Heart left ventricle (tissue), 16 donors: ENCODE results near the gene HUS1B. TPM values are rescaled to one million over a fixed set of nuclear protein-coding genes. Genes with fewer than 3 reads are reported as not detected.
A peak's percentile ranks its signal among the peaks of the same experiment; 100 is the strongest.

Experiments used
- ATAC-seq, 4 donors: fragments of 200-7000 bp; cut with Tn5 transposase; one replicate each; pipeline ENCODE4 v1.9.1; 2020 to 2022; ENCODE audit warnings: moderate library complexity in 4 of 4, mild to moderate bottlenecking in 3 of 4, moderate number of reproducible peaks in 1 of 4
- DNase-seq, 5 donors: peaks; one replicate each; pipeline ENCODE4 v3.0.0-alpha.2; 2020
- H3K27ac ChIP-seq, 12 donors: fragments of 200-600 bp; sonication (generic) in 4 of 12; one replicate each; pipeline versions ENCODE4 v1.5.0 to v1.8.0; 2016 to 2022; ENCODE audit warnings: mild to moderate bottlenecking in 2 of 12
- H3K27me3 ChIP-seq, 9 donors: fragments of 200-600 bp; sonication (generic) in 2 of 9; one replicate each; pipeline versions ENCODE4 v1.5.1 to v1.8.0; 2016 to 2022; ENCODE audit warnings: mild to moderate bottlenecking in 3 of 9
- H3K36me3 ChIP-seq, 9 donors: fragments of 200-600 bp; sonication (generic) in 2 of 9; one replicate each; pipeline versions ENCODE4 v1.5.0 to v1.8.0; 2018 to 2022; ENCODE audit warnings: mild to moderate bottlenecking in 2 of 9
- H3K4me1 ChIP-seq, 12 donors: fragments of 200-600 bp; sonication (generic) in 4 of 12; one replicate each; pipeline versions ENCODE4 v1.5.0 to v1.8.0; 2016 to 2022; ENCODE audit warnings: mild to moderate bottlenecking in 3 of 12
- H3K4me3 ChIP-seq, 12 donors: fragments of 200-600 bp; sonication (generic) in 4 of 12; one replicate each; pipeline versions ENCODE4 v1.5.0 to v1.8.0; 2017 to 2022; ENCODE audit warnings: mild to moderate bottlenecking in 9 of 12, moderate library complexity in 4 of 12
- H3K9me3 ChIP-seq, 12 donors: fragments of 200-600 bp; sonication (generic) in 4 of 12; one replicate each; pipeline versions ENCODE4 v1.5.0 to v1.8.0; 2016 to 2022; ENCODE audit warnings: mild to moderate bottlenecking in 1 of 12
- CTCF ChIP-seq, 12 donors: fragments of 200-600 bp; sonication (generic) in 4 of 12; IDR thresholded peaks; one replicate each; pipeline versions ENCODE4 v1.5.0 to v1.8.0; 2018 to 2022; ENCODE audit warnings: antibody characterized with exemption in 12 of 12, mild to moderate bottlenecking in 5 of 12
- POLR2A ChIP-seq, 2 donors: fragments of 450-650 bp; IDR thresholded peaks; one replicate each; pipeline ENCODE4 v1.6.1; 2017; ENCODE audit warnings: antibody characterized with exemption in 2 of 2, mild to moderate bottlenecking in 2 of 2, moderate library complexity in 2 of 2
- WGBS, 4 donors: extraction: QIAGEN DNeasy Blood & Tissue Kit in 2 of 4; methylation state at CpG; one replicate each; pipeline versions ENCODE4 v1.1.5 to v1.1.7; 2013 to 2018; 5-methylcytosine and 5-hydroxymethylcytosine counted together
- intact Hi-C, 10 donors: fragments of 100-400 bp; cut with DNase I; formaldehyde crosslinking; loops; one replicate each; pipeline versions ENCODE4 v1.11.1 to v1.14.2; 2022
- polyA plus RNA-seq, 2 donors: library from polyadenylated mRNA; stranded (reverse); fragments of 200-250 nt; gene quantifications; one replicate each; pipeline ENCODE4 v1.2.3, GENCODE V29; 2013
- total RNA-seq, 9 donors: library from RNA; depleted of rRNA in 2 of 9; stranded (reverse); fragments of >200 nt in 2 of 9; fragmentation: NEBNext Ultra II Directional in 3 of 9; extraction: Animal tissue kit (Norgen Biotek cat#: 25700) in 3 of 9; gene quantifications; one replicate each; pipeline versions ENCODE4 v1.1.0 to v1.2.4, GENCODE V29; 2016 to 2023
- donor health status: ischemic (EF 13 %, LVEDD 7.1; RV severe dilation, severe dysfunction).
- donor health status: healthy with polysubstance abuse.
- donor health status: DM: no; HTN: yes; CAD: no.
- donor health status: DM: no; HTN: no; CAD: no.
- donor health status: ischemic (EF 25% LVEDD 6.9; RV normal size, moderate dysfunction).
- donor health status: ischemic (EF 25% LVEDD 5.7; RV mildly dilated, moderate dysfunction).
- donor health status: healthy.
- donor health status: DM: yes; HTN: yes; CAD: no.
- donor health status: ischemic (EF 35%, LVEDD 5.7; RV mildly dilated, moderate dysfunction).
- donor health status: nonischemic (EF 11% LVEDD 7.7; RV severe dilation, severe dysfunction).
- donor health status: DM: yes; HTN: yes; CAD: no.
- donor health status: PGD.
- donor health status: ischemic (EF 29% LVEDD 5.4; RV normal size, mild dysfunction).
- donor health status: nonischemic (EF 23%, LVEDD 6.1; RV moderate dilation, normal function).

The HUS1B gene
- total and polyA plus RNA-seq, 11 donors, result 0.19 to 0.80 (median 0.39) TPM; not detected in 6

- no peaks in the 10 kb centered on the region for H3K27me3 ChIP-seq
- peak overlapping the region in 8 of 12 donors; percentile 1 to 38 (median 28) for H3K4me3 ChIP-seq
- peak overlapping the region in 3 of 12 donors; percentile 3 to 45 (median 15) for H3K27ac ChIP-seq
- DNase-seq (no peak), ATAC-seq (peak; percentile 51 to 69 (median 61))
- no peak for TF ChIP-seq CTCF (IDR thresholded peaks at IDR 0.05)
- no peak for TF ChIP-seq POLR2A (IDR thresholded peaks at IDR 0.05)
- 18 to 35% (median 26%) methylated on average over 15 of the region's 15 CpGs for WGBS, 4 donors
- peaks cover 0 to 31% (median 6%) of the 10 kb centered on the region in 12 donors for H3K4me1 ChIP-seq
- no peaks in the 10 kb centered on the region for H3K9me3 ChIP-seq
- intact Hi-C loops, result loop anchor here in 1 of 10 donors (10.0 kb wide), 1 partner anchor 89 kb away; no protein-coding TSS in a partner anchor
- H3K36me3 ChIP-seq, result peaks cover 0 to 11% (median 0%) of the 10 kb centered on the region in 9 donors
Observed at GRCh38 chr6:683742-684440, 27.0 kb upstream of the HUS1B start.

- no peak overlapping the region for H3K27ac ChIP-seq
- intact Hi-C loops, result loop anchor here in 1 of 10 donors (10.0 kb wide), 1 partner anchor 86 kb away; no protein-coding TSS in a partner anchor
- DNase-seq (no peak), ATAC-seq (no peak)
- no peak overlapping the region for H3K4me3 ChIP-seq
- no peak for TF ChIP-seq CTCF (IDR thresholded peaks at IDR 0.05)
- no peak for TF ChIP-seq POLR2A (IDR thresholded peaks at IDR 0.05)
- WGBS, 4 donors, result 87 to 91% (median 90%) methylated on average over 5 of the region's 5 CpGs
- no peaks in the 10 kb centered on the region for H3K9me3 ChIP-seq
- no peaks in the 10 kb centered on the region for H3K36me3 ChIP-seq
- no peaks in the 10 kb centered on the region for H3K27me3 ChIP-seq
- peaks cover 0 to 35% (median 8%) of the 10 kb centered on the region in 12 donors for H3K4me1 ChIP-seq
Observed at GRCh38 chr6:680666-681340, 23.9 kb upstream of the HUS1B start.

GRCh38 chr6:680251-680650, 23.4 kb upstream of the HUS1B start:
- H3K9me3 ChIP-seq, result no peaks in the 10 kb centered on the region
- no peaks in the 10 kb centered on the region for H3K36me3 ChIP-seq
- no peaks in the 10 kb centered on the region for H3K27me3 ChIP-seq
- H3K27ac ChIP-seq, result no peak overlapping the region
- intact Hi-C loops, result loop anchor here in 1 of 10 donors (10.0 kb wide), 1 partner anchor 85 kb away; no protein-coding TSS in a partner anchor
- H3K4me3 ChIP-seq, result no peak overlapping the region
- DNase-seq (no peak), ATAC-seq (no peak)
- TF ChIP-seq POLR2A (IDR thresholded peaks at IDR 0.05), result no peak
- TF ChIP-seq CTCF (IDR thresholded peaks at IDR 0.05), result no peak
- peaks cover 0 to 30% (median 8%) of the 10 kb centered on the region in 12 donors for H3K4me1 ChIP-seq
- 82 to 86% (median 83%) methylated on average over 2 of the region's 2 CpGs for WGBS, 4 donors

GRCh38 chr6:679282-679681, 22.4 kb upstream of the HUS1B start:
- ATAC-seq, result no peak
- no peaks in the 10 kb centered on the region for H3K9me3 ChIP-seq
- intact Hi-C loops, result no loop called here
- H3K27ac ChIP-seq, result no peak overlapping the region
- DNase-seq, result no peak
- no peaks in the 10 kb centered on the region for H3K36me3 ChIP-seq
- WGBS, 4 donors, result 78 to 89% (median 85%) methylated on average over 9 of the region's 9 CpGs
- peaks cover 0 to 26% (median 8%) of the 10 kb centered on the region in 12 donors for H3K4me1 ChIP-seq
- no peak for TF ChIP-seq POLR2A (IDR thresholded peaks at IDR 0.05)
- no peak for TF ChIP-seq CTCF (IDR thresholded peaks at IDR 0.05)
- no peak overlapping the region for H3K4me3 ChIP-seq
- H3K27me3 ChIP-seq, result no peaks in the 10 kb centered on the region
